Measurements from ENCODE around the gene ATG16L1.

Gene ATG16L1

GRCh38 chr2:233262562-233262961, 11.1 kb downstream of the ATG16L1 start (continued):
- TF ChIP-seq ZBTB10 (tag by site-specific recombination; IDR thresholded peaks at IDR 0.05), result no peak
- TF ChIP-seq CTCF (tag by site-specific recombination; IDR thresholded peaks at IDR 0.05), result no peak
- TF ChIP-seq ZNF639 (tag by site-specific recombination; IDR thresholded peaks at IDR 0.05), result no peak
- TF ChIP-seq ZNF138 (tag by site-specific recombination; IDR thresholded peaks at IDR 0.05; ENCODE audit: borderline replicate concordance), result no peak
- no peak for TF ChIP-seq ZNF837 (tag by site-specific recombination; IDR thresholded peaks at IDR 0.05)
- TF ChIP-seq PRDM6 (tag by site-specific recombination; IDR thresholded peaks at IDR 0.05), result no peak
- TF ChIP-seq SETDB1 (IDR thresholded peaks at IDR 0.05; ENCODE audit: insufficient read length, low read length), result no peak
- TF ChIP-seq ZNF530 (tag by site-specific recombination; IDR thresholded peaks at IDR 0.05; ENCODE audit: low read depth), result no peak
- no peak for TF ChIP-seq ZNF132 (tag by site-specific recombination; IDR thresholded peaks at IDR 0.05; ENCODE audit: borderline replicate concordance)
- no peak for TF ChIP-seq ZSCAN4 (tag by site-specific recombination; IDR thresholded peaks at IDR 0.05)

- Histone ChIP-seq H3K4me1 (ENCODE audit: control insufficient read depth, insufficient read depth, low read length) (no peaks in the 10 kb centered on the region), H3K27ac (ENCODE audit: extremely low read depth, low read depth, low read length) (no peak overlapping the region), H3K9me3 (ENCODE audit: control insufficient read depth, insufficient read depth, low read depth, low read length) (no peaks in the 10 kb centered on the region), H3K4me3 (ENCODE audit: low read depth, low read length) (no peak overlapping the region), H3K36me3 (ENCODE audit: control insufficient read depth in 2 of 2, insufficient read depth in 1 of 2, low read length in 2 of 2) (peaks cover 58 to 99% of the 10 kb centered on the region in 2 experiments)
- POLR2A ChIA-PET, result no interaction called here
- CTCF ChIA-PET, result no interaction called here
- no peak for TF ChIP-seq ZNF623 (tag by site-specific recombination; IDR thresholded peaks at IDR 0.05)
- TF ChIP-seq RBAK (tag by site-specific recombination; IDR thresholded peaks at IDR 0.05), result no peak
- TF ChIP-seq ZNF157 (tag by site-specific recombination; IDR thresholded peaks at IDR 0.05), result no peak
- TF ChIP-seq ZSCAN16 (tag by site-specific recombination; IDR thresholded peaks at IDR 0.05), result no peak
- TF ChIP-seq ZNF138 (tag by site-specific recombination; IDR thresholded peaks at IDR 0.05; ENCODE audit: borderline replicate concordance), result no peak
- TF ChIP-seq ZFP37 (tag by site-specific recombination; IDR thresholded peaks at IDR 0.05), result no peak
Measured at GRCh38 chr2:233263045-233263570, 11.6 kb downstream of the ATG16L1 start.

Data from HEK293 (cell line).